NCI-H69 (cell line): ENCODE data around the gene GPR179.

Experiments used
- DNase-seq: peaks from one replicate; lab custom pipeline; 2025; lab: John Stamatoyannopoulos, UW

The GPR179 gene

DNA sequence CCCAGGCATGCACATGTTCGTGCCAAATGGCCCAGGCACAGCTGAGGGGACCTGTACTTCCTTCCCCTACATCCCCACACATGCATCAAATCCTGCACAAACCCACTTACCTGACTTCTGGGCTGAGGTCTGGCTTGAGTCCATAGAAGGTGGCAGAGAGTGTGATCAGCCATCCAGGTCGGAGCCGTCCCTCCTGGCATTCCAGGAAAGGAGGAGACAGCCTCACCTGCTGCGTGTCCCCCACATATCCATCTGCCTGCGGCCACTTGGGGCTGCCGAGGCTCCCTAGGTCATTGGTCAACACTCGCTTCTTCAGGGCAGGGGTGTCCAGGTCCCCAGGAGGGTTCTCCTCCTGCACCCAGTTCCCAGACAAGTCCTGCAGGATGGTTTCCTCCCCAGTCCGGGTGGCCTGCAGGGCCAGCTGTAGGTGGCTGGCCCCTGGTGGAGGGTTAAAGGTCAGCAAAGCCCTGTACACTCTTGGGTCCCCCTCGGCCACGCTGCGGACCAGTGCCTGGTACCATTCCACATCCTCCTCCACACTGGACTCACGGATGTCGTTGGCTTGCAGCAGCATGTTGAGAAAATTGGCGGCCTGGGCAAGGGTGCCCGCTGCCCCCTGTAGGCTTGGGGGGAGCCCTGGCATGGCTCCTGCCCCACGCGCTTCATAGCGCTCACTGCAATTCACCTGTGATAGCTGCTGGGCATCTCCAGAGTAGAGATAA lies 709 bp downstream of the GPR179 start:
- DNase-seq, result peak; percentile 52

DNA sequence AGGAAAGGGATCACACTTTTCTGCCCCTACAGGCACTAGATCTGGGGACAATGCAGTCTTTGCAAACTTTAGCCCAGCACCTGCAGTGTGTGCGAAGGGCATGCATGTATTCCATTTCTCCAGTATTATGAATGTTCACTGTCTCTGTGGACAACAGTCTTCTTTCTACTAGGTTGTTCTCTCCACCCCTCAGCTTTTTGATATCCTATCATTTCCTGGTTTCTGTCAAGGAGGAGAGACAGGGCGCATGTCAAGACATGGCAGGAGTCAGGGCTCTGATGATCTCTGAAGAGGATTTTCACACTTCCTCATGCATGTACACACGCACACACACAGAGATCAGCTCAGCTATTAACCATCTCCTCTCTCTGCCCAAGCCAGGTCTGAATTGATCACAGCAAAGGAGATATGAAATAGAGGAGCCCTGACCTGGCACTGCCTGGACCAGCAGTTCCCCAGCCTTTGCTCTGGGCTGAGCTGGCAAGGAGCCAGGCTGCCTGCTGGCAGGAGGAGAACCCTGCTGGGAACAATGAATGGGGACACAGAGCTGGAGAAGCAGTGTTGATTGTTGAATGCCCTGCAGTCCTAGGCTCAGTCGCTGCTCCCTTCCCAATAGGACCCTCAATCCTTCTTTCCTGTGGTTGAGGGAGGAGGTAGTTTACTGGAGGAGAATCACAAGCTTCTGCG lies 2.6 kb downstream of the GPR179 start:
- DNase-seq, result peak; percentile 93

DNA sequence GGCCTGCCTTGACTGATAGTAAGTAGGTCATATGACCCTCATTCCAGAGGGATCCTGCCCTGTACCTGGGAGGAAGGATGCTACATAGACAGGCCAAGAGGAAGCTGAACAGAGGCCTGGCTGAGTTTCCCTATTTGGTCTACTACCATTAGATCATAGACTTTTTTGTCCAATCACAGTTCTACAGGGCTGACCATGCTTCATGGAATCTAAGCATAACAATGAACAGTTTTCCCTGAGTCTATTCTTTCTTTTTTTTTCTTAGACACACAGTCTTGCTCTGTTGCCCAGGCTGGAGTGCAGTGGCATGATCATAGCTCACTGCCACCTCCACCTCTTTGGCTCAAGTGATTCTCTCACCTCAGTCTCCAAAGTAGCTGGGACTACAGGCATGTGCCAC lies 3.9 kb downstream of the GPR179 start:
- DNase-seq, result no peak

DNA sequence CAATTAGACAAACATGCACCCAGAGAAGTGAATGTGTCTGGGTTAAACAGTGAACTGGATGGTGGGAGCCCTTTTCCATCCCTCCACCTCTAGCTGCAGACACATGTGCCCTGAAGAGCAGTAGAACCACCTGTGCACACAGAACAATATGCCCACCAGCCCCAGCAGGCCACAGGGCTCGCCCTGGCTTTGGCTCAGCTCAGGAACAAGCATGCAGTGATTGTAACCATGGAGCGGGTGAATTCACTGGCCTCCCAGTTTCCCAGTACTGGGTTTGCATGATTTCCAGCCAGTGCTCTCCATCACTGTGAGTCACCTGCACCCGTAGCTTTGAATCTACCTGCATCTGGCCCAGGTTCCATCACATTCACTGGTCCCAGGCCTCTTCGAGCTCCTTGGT lies 5.2 kb downstream of the GPR179 start:
- peak; percentile 66 for DNase-seq

DNA sequence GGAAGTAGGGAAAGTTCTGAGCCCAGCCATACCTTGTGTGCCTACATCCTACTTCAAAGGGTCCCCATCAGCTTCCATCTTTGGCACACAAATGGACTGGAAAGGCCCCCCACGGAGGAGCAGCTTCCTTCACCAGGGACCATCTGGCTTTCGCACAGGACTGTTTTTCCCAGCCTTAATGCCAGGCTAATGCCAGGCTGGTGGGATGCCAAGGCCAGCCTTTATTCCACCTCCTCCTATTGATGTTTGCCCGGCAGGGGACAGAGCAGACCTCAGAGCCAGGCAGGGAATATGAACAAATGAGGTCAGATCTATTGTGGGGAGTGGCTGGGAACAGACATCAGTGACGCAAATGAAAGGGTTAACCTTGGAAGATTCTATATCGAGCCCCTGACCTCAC lies 5.7 kb downstream of the GPR179 start:
- peak; percentile 95 for DNase-seq

DNA sequence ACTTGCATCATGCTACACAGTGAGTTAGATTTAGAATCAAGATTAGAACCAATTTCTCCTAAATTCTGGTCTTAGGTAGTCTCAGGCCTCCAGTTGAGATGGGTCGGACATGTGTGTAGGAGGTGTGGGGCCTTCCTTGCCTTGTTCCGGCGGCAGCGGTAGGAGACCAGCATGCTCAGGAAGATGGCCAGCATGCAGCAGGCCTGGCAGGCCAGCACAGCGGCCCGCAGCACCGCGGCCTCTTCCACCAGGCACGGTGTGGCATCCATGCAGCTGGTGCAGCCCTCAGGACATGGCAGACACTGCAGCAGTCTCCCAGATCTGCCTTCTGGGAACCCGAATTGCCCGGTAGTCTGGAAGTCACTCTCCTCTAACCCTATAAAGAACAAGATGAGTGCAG lies 6.9 kb downstream of the GPR179 start:
- DNase-seq, result no peak

DNA sequence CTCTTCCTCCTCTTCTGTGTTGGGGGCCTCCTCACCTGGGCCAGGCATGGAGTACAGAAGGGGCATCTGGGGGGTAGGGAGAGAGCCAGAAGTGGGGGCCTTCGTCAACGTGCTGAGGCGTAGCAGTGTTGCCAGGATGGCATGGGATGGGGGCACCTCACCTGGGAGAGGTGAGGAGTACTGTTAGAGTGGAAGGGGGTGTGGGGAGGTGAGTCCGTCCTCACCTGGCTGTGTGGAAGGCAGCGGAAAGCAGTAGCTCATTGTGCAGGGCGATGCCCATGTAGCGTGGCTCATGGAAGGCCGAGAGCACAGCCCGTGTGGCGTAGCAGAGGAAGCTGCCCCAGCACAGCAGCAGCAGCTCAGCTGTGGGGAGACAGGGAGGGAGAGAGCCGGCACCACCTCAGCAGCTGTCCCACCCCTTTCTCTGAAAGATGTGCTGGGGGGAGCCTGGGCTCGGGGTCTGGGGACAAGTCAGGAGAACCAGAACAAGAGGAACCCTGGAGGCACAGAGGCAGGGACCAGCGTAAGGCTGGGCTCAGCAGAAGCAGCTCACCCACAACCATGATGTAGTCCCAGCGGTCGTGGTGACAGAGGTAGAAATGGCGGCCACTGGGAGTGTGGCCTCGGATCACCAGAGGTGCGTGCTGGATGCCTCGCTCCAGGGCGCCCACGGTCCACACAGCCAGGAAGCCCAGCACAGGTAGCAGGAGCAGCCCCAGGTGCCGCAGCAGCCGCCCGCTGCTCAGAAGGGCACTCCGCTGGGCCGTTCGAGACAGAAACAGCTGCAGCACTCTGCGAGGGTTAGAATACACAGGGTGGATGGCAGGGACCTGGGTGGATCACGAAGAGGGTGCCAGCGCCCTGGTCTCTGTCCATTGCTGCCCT lies 9.0 kb downstream of the GPR179 start:
- DNase-seq, result no peak

DNA sequence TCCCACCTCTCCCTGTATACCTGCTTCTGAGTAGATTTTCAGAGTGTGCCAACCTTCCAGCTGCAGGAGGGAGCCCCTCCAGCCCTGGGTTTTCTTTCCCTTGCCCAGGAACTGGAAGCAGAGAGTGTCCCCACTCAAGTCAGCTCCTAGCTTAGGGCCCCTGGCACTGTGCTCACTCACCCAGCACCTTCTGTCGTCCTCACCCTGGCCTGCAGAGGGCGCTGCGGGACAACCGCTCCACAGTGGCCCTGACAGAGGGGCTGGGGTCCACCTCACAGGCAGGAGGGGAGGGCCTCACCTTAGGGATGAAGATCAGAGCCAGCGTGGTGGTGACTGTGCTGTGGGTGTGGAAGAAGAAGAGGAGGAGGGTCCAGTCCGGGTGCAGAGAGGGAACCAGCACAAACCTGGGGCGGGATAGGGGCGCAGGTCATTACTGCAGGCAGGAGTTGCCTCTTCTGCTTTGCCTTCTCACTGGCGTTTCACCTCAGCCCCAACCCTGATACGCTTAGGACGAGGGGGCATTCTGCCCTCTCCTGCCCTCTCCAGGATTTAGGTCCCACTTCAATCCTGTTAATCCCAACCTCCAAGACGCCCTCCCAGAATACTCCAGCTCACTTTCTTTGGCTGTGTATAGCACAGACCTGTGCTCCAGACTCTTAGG lies 10.0 kb downstream of the GPR179 start:
- DNase-seq, result peak; percentile 73

DNA sequence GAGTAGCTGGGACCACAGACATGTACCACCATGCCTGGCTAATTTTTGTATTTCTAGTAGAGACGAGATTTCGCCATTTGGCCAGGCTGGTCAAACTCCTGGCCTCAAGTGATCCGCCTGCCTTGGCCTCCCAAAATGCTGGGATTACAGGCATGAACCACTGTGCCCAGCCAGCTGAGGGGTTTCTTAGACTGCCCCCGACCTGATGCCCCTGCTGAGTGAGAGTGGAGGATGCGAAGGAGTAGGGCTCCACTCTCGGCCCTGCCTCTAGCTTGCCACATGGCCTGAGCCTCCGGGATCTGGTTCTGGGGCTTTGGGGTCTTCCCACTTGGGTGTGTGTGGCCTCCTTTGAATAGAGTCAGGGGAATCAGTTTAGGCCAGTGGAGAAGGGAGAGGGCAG lies 11.0 kb downstream of the GPR179 start:
- no peak for DNase-seq

DNA sequence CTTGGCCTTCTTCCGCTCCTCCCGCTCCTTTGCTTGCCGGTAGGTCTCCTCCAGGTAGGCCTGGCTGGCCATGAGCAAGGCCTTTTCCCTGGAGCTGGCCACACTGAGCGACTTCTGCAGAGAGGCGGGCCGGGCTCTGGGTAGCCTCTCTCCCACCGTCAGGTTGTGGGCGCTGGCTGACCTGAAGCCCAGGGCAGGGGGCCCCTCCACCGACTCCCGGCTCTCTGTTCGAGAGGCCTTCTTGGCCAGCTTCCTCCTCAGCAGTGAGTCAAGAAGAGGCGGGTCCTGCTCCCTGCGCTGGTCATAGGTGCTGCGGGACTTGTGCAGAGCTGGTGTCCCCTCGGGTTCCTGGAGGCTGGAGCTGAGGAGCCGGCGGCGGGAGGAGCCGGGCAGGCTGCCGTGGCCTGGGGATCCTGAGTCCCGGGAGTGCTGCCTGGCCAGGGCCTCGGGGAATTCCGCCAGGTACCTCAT lies 12.8 kb downstream of the GPR179 start:
- no peak for DNase-seq

DNA sequence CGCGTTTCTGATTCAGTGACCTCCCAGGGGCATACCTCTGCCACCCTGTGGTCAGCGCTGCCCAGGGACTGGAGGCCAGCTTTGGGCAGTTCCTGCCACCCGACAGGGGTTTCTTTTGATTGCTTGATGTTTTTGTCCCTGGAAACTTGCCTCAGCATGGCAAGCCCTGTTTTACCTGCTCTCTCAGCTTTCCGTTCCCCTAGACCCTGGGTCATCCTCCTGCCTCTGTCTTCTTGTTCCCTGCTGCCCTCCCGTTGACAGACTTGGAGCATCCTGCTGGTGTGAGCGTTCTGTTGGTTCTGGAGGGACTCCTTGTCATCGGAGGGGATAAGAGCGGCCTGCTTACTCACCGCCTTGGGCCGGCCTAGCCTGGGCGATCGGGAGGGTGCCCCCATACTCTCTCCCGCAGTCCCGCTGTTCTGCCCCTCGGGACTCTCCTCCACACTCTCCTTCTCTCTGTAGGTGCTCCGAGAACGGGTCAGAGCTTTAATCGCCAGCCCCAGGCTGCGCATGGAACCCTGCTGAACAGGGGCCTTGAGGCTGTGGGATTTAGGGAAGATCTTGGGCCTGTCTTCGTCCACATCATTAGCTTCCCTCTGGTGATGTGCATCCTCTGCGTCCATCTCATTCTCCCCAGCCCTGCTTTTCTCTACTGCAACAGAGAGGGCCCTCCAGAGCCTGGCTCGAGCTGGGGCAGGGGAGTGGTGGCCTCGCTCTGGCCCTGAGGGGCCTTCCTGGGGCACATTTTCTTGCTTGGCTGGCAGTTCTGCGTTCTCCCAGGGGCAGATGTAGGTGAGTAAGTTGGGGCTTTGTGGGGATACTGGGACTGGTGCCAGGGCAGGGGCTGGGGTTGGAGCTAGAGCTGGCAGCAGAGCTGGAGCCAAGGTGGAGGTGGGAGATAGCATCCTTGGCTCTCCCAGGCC lies 13.7 kb downstream of the GPR179 start:
- DNase-seq, result no peak

DNA sequence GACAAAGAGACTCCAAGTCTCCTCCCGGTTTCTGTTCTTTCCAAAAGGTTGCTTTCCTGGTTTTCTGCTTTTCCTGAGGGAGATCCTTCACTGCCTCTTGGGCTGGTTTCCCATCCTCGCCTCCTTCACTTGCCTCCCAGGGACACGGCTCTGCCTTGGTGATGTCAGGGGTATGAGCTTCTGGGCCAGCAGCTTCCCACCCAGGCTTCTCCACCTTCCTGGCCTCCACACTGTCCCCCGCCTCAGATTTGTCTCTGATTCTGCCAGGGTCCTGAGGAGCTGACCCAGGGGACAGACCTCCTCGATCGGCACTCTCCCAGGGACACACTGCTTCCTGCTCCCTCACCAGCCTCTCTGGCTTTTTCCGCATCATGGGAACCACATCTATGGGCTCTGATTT lies 14.5 kb downstream of the GPR179 start:
- DNase-seq, result no peak

DNA sequence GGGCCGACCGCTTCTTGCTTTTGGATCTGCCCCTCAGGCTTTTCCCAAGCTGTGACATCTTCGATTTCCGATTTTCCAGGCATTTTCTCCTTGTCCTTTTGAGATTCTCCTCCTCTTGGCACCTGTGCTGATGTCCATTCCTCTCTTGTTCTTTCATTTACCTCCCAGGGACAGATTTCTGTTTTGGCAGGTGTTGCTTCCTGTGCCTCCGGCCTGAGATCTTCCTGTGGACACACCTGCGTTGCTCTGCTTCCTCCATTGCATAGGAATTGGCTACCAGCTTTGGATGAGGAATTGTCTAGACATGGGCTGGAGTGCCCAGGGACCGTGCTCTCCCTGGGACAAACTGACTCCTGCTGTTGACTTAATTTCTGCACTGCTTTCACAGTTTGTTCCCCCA lies 15.1 kb downstream of the GPR179 start:
- peak; percentile 62 for DNase-seq

DNA sequence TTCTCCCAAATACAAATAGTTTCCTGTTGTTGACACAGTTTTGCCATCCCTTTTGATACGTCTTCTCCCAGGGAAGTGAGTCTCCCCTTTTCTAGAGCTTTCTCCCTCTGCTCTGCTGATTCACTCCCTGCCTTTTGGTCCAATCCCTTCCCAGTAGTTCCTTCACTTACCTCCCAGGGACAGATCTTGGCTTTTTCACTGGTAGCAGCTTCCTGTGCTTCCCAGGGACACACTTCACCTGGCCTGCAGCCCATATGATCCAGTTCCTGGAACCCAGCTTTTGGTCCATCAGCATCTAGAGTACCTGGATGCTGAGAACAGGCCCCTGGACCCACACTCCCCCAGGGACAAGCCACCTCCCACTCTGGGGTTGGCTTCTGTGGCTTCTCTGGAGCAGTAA lies 15.8 kb downstream of the GPR179 start:
- DNase-seq, result no peak

DNA sequence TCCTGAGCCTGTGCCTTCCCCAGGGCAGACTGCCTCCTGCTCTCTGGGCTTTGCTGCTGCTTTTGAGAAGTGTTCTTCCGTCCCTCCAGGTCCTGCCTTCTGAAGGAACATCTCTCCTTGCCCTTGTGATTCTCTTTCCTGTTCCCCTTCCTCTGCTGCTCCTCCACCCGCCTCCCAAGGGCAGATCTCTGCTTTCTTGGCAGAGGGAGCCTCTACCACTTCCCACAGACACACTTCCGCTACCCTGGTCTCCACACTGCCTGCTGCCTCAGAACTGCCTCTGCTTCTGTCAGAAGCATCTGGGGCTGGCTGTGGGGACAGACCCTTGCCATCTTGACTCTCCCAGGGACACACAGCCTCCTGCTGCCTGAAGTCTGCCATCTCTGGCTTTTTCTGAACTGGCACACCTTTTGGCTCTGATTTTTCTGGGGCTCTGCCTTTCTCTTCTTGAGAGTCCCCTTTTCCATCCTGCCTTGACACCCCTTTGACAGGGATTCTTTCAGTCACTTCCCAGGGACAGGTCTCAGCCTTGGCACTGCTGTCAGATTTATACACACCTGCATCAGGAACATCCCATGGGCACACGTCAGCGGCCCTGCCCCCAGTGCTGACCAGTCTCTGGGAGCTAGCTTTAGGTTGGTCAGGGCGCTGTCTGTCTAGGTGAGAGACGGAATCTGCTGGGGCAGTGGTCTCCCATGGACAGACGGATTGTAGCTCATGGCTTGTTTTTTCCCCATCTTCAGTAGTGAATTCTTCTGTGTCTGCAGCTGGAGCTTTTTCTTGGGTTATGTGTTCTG lies 16.6 kb downstream of the GPR179 start:
- DNase-seq, result no peak

DNA sequence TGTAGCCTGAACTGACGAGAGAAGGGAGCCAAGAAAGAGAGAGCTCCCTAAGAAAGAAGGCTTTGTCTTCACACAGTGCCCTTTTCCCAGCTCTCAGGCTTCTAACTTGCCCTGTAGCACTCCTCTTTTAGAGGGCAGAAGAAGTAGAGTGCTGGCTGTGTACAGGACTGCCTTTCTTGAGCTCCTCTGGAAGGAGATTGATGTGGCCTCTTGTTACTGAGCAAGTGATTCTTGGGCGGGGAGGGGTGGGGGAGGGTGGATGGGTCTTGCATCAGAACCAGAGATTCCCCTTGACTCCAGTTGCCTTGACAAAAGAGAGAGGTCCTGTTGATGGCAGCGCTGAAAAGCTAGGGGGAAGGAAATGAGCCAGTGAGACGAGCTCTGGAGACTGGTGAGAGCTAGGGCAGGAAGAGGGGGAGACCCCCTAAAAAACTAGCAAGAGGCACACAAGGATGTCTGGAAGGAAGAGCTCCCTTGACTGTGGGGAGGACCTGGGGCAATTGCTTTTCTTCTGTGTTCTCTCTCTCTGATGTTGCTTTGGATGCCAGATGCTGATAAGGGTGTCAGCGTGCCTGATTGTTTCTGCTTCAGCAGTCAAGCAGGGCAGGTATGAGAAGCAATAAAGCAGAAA lies 18.4 kb downstream of the GPR179 start:
- no peak for DNase-seq

DNA sequence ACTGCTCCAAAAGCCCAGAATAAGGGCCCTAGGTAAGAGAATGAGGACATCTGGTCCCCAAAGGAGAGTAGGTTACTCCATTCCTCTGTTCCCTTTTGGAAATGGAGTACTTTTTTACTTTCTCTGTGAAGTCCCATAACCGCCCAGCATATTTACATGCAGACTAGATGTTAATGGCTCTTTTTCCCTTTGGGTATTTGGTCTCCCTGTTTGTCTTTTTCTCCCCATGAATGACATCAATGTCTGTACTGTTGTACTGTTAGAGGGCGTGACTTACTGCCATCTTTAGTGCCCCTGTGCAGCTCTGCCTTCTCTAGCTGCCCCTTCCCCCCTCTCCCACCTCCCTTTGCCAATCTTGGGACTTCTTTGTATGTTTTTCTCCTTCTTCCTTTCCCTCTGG lies 19.0 kb downstream of the GPR179 start:
- DNase-seq, result no peak

DNA sequence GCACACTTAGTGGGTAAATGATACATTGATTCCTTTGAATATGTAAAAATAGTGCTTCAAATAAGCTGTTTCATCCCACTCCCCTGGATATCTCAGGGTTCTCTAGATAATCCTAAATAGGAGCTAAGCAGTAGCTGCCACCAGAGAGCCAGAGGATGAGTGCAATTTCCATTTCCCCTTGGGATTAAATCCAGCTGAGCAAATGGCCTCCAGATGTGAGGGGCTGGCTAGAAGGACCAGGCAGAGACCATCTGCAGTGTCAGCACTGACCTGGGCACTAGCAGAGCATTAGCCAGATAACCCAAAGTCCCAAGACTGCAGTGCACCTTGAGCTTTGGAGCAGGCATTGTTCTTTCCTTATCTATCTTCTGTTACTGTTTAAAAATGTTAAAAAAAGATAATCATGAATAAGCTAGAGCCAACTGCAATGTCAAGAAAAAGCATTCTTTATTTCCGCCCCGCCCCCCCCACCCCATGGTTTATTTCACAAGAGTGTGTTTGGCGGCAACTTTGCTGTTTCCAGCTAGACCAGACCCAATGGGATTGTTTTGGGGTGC lies 19.5 kb downstream of the GPR179 start:
- DNase-seq, result no peak

DNA sequence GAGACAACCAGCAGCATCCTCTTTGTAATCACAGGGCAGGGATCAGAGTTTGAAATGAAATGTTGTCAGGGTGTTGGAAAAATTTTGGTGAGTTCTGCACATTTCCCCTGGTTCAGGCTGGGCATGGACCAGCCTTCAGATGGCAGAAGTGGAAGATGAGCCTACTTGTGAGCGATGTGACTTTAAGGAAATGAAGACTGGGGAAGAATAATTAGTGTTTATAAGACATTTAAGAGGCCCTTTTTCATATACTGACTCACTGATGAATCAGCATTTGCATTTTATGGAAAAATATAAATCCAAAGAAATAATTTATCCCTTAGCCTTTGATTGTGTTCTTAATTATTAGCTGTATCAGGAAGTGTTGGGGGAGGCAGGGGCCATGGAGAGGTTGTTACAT lies 20.9 kb downstream of the GPR179 start:
- no peak for DNase-seq
